GM23338 (cell line): ENCODE data around the gene TMEM53. TPM values are rescaled to one million over a fixed set of nuclear protein-coding genes. Genes with fewer than 3 reads are reported as not detected.
A peak's percentile ranks its signal among the peaks of the same experiment; 100 is the strongest.

Experiments used
- ATAC-seq: fragments of 200-7000 bp; cut with Tn5 transposase; 3 replicates; pipeline ENCODE4 v1.9.1; 2020
- DNase-seq: peaks from one replicate; pipeline ENCODE4 v3.0.0-alpha.2; 2015; ENCODE audit warnings: low spot score
- H2AFZ ChIP-seq: fragments of 200-600 bp; sonication (generic); 2 replicates; pipeline ENCODE4 v1.8.0; 2016; ENCODE audit warnings: antibody characterized with exemption, mild to moderate bottlenecking, moderate library complexity
- H3F3A ChIP-seq: fragments of 200-600 bp; sonication (generic); replicated peaks from 2 replicates; pipeline ENCODE4 v1.8.0; 2017; ENCODE audit warnings: antibody characterized with exemption, mixed run types, low read depth
- H3K27ac ChIP-seq: fragments of 200-600 bp; sonication (generic); 2 replicates; pipeline ENCODE4 v1.6.1; 2016; ENCODE audit warnings: low read depth
- H3K27me3 ChIP-seq: fragments of 200-600 bp; sonication (generic); 2 replicates; pipeline ENCODE4 v1.8.0; 2016; ENCODE audit warnings: mild to moderate bottlenecking, mixed run types, moderate library complexity; ENCODE audit not compliant: insufficient read depth
- H3K36me3 ChIP-seq: fragments of 200-600 bp; sonication (generic); 2 replicates; pipeline ENCODE4 v1.8.0; 2016; ENCODE audit warnings: mild to moderate bottlenecking; ENCODE audit not compliant: insufficient read depth
- H3K4me1 ChIP-seq: fragments of 200-600 bp; sonication (generic); 2 replicates; pipeline ENCODE4 v1.8.0; 2016; ENCODE audit warnings: mild to moderate bottlenecking, moderate library complexity; ENCODE audit not compliant: insufficient read depth
- H3K4me2 ChIP-seq: fragments of 200-600 bp; sonication (generic); 2 replicates; pipeline ENCODE4 v1.7.1; 2017; ENCODE audit warnings: mixed run types
- H3K4me3 ChIP-seq: fragments of 200-600 bp; sonication (generic); 2 replicates; pipeline ENCODE4 v1.6.1; 2016; ENCODE audit warnings: mixed run types
- H3K79me2 ChIP-seq: fragments of 200-600 bp; sonication (generic); replicated peaks from 2 replicates; pipeline ENCODE4 v1.8.0; 2017; ENCODE audit warnings: mild to moderate bottlenecking; ENCODE audit not compliant: insufficient read depth
- H3K9me2 ChIP-seq: fragments of 200-600 bp; sonication (generic); 2 replicates; pipeline ENCODE4 v1.8.0; 2017; ENCODE audit not compliant: insufficient read depth
- H4K20me1 ChIP-seq: fragments of 200-600 bp; sonication (generic); replicated peaks from 2 replicates; pipeline ENCODE4 v1.8.0; 2017; ENCODE audit warnings: mild to moderate bottlenecking; ENCODE audit not compliant: insufficient read depth
- H3K27ac Mint-ChIP-seq: 2 replicates; pipeline ENCODE4 v1.8.0; 2020; ENCODE audit warnings: inconsistent platforms, mild to moderate bottlenecking, moderate library complexity, mixed read lengths
- H3K27me3 Mint-ChIP-seq: 3 replicates; pipeline ENCODE4 v1.8.0; 2022; ENCODE audit warnings: low read depth, mild to moderate bottlenecking, moderate library complexity, mixed read lengths, inconsistent platforms; ENCODE audit not compliant: insufficient read depth, poor library complexity
- H3K36me3 Mint-ChIP-seq: 3 replicates; pipeline ENCODE4 v1.8.0; 2021; ENCODE audit warnings: low read depth, mild to moderate bottlenecking, inconsistent platforms, moderate library complexity, mixed read lengths
- H3K4me1 Mint-ChIP-seq: 3 replicates; pipeline ENCODE4 v1.8.0; 2020; ENCODE audit warnings: mild to moderate bottlenecking, inconsistent platforms, mixed read lengths
- H3K4me3 Mint-ChIP-seq: 3 replicates; pipeline ENCODE4 v1.8.0; 2021; ENCODE audit warnings: moderate library complexity, mild to moderate bottlenecking, inconsistent platforms, mixed read lengths
- H3K9me3 Mint-ChIP-seq: 3 replicates; pipeline ENCODE4 v1.8.0; 2020; ENCODE audit warnings: moderate library complexity, mild to moderate bottlenecking, inconsistent platforms, mixed read lengths
- CTCF ChIP-seq, 2 experiments: fragments of 200-600 bp in 1 of 2; sonication (generic) in 1 of 2; conservative IDR thresholded peaks; 2 replicates each; pipeline versions ENCODE4 v1.5.1 to v1.6.1; 2016 to 2017; ENCODE audit warnings: antibody characterized with exemption in 2 of 2, low read depth in 2 of 2, mild to moderate bottlenecking in 2 of 2, moderate library complexity in 1 of 2
- EZH2 ChIP-seq: fragments of 200-600 bp; sonication (generic); IDR thresholded peaks from one replicate; pipeline ENCODE4 v1.8.0; 2017; ENCODE audit warnings: antibody characterized with exemption, mild to moderate bottlenecking, low read depth; ENCODE audit not compliant: unreplicated experiment
- EZH2phosphoT487 ChIP-seq: fragments of 200-600 bp; sonication (generic); IDR thresholded peaks from one replicate; pipeline ENCODE4 v1.8.1; 2018; ENCODE audit warnings: antibody characterized with exemption; ENCODE audit not compliant: unreplicated experiment
- POLR2AphosphoS5 ChIP-seq: IDR thresholded peaks from 2 replicates; pipeline ENCODE4 v1.6.1; 2016; ENCODE audit warnings: antibody characterized with exemption, low read depth
- STAT1 ChIP-seq: IDR thresholded peaks from one replicate; pipeline ENCODE4 v1.6.1; 2016; ENCODE audit warnings: antibody characterized with exemption; ENCODE audit not compliant: unreplicated experiment
- ZNF114 ChIP-seq: fragments of 250-450 bp; sonication (Bioruptor Pico); IDR thresholded peaks from 2 replicates; pipeline ENCODE4 v1.5.0; 2020; ENCODE audit warnings: mild to moderate bottlenecking, moderate library complexity
- ZNF331 ChIP-seq: fragments of 250-450 bp; sonication (Bioruptor Pico); IDR thresholded peaks from 2 replicates; pipeline ENCODE4 v1.5.0; 2020; ENCODE audit warnings: low read depth, mild to moderate bottlenecking, moderate library complexity
- polyA plus RNA-seq: library from polyadenylated mRNA; unstranded; fragments of >200 nt; fragmentation: Nextera tagmentation; extraction: Ambion mirVana; gene quantifications from 2 replicates; pipeline ENCODE4 v1.2.1, GENCODE V29; 2016
- total RNA-seq: library from RNA; depleted of rRNA; stranded (reverse); fragments of >200 nt; shearing (Covaris generic); gene quantifications from 2 replicates; pipeline ENCODE4 v1.2.3, GENCODE V29; 2014
- TF ChIP-seq, protein P1 (sequence below): IDR thresholded peaks from one replicate; pipeline ENCODE4 v1.6.1; 2018; ENCODE audit warnings: antibody characterized with exemption; ENCODE audit not compliant: unreplicated experiment
- TF ChIP-seq, protein P2 (sequence below): IDR thresholded peaks from 2 replicates; pipeline ENCODE4 v1.6.1; 2016; ENCODE audit warnings: antibody characterized with exemption

Gene TMEM53
- total and polyA plus RNA-seq, 2 experiments from 2014 or later: 15.4 to 20.8 TPM

DNA sequence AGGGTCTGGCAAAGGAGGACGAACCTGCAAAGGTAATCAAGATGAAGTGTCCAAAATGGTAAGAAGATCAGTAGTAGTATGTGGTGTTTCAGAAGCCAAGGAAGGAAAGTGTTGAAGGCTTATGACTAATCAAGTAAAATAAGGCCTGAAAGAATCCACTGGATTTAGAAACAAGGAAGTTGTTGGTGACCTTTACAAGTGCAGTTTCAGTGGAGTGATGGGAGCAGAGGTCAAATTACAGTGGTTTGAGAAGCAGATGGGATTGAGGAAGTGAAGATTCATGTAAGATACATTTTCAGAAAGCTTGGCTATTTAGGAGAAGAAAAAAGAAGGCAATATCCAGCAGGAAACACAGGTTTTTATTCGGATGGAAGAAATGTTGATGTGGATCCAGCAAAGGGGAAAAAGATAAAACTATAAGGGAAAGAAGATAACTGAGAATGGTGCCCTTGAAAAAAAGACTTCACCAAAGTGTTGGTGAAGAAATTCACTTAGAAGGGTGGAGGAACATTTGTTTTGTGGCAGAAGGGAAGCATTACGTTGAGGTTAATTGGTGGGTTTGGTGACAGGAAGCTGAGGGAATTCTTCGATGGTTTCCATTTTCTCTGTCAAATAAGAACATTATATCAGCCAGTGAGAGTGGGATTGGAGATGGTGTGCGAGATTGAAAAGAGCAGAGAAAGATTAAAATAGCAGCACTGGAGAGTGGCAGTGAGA, 2.4 kb upstream of the TMEM53 start (continued):
- TF ChIP-seq, protein P1, sequence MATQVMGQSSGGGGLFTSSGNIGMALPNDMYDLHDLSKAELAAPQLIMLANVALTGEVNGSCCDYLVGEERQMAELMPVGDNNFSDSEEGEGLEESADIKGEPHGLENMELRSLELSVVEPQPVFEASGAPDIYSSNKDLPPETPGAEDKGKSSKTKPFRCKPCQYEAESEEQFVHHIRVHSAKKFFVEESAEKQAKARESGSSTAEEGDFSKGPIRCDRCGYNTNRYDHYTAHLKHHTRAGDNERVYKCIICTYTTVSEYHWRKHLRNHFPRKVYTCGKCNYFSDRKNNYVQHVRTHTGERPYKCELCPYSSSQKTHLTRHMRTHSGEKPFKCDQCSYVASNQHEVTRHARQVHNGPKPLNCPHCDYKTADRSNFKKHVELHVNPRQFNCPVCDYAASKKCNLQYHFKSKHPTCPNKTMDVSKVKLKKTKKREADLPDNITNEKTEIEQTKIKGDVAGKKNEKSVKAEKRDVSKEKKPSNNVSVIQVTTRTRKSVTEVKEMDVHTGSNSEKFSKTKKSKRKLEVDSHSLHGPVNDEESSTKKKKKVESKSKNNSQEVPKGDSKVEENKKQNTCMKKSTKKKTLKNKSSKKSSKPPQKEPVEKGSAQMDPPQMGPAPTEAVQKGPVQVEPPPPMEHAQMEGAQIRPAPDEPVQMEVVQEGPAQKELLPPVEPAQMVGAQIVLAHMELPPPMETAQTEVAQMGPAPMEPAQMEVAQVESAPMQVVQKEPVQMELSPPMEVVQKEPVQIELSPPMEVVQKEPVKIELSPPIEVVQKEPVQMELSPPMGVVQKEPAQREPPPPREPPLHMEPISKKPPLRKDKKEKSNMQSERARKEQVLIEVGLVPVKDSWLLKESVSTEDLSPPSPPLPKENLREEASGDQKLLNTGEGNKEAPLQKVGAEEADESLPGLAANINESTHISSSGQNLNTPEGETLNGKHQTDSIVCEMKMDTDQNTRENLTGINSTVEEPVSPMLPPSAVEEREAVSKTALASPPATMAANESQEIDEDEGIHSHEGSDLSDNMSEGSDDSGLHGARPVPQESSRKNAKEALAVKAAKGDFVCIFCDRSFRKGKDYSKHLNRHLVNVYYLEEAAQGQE: no peak
- TF ChIP-seq, protein P2, sequence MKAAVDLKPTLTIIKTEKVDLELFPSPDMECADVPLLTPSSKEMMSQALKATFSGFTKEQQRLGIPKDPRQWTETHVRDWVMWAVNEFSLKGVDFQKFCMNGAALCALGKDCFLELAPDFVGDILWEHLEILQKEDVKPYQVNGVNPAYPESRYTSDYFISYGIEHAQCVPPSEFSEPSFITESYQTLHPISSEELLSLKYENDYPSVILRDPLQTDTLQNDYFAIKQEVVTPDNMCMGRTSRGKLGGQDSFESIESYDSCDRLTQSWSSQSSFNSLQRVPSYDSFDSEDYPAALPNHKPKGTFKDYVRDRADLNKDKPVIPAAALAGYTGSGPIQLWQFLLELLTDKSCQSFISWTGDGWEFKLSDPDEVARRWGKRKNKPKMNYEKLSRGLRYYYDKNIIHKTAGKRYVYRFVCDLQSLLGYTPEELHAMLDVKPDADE: no peak
- TF ChIP-seq ZNF331 (CRISPR knock-in tag) (no peak), EZH2phosphoT487 (no peak), STAT1 (no peak), POLR2AphosphoS5 (no peak), ZNF114 (CRISPR knock-in tag) (no peak), CTCF (conservative IDR thresholded peaks at IDR 0.05; ENCODE audit: low read depth in 2 of 2) (no peak), EZH2 (no peak)

GRCh38 chr1:44675186-44675585, 905 bp upstream of the TMEM53 start:
- Histone ChIP-seq H3K36me3 (no peaks in the 10 kb centered on the region), H3K9me2 (no peaks in the 10 kb centered on the region), H3K27ac (no peak overlapping the region), H3K4me2 (peak overlapping the region; percentile 72), H2AFZ (peak overlapping the region; percentile 67), H3K4me3 (peak overlapping the region; percentile 96), H3K27me3 (no peaks in the 10 kb centered on the region), H3K4me1 (peaks cover 24% of the 10 kb centered on the region), H3F3A (0 out of 2 replicates have a peak, but pooled peaks cover 6% of the 10 kb centered on the region), H4K20me1 (no peaks in the 10 kb centered on the region; the same call in 1 of the 2 replicates), H3K79me2 (no peaks in the 10 kb centered on the region)
- Mint-ChIP-seq H3K4me1 (peaks cover 17% of the 10 kb centered on the region), H3K27ac (no peak overlapping the region), H3K27me3 (peaks cover 8% of the 10 kb centered on the region), H3K9me3 (no peaks in the 10 kb centered on the region), H3K36me3 (no peaks in the 10 kb centered on the region; the same call in 2 of the 3 replicates), H3K4me3 (peak overlapping the region; percentile 86)
- ATAC-seq: no peak
- no peak for DNase-seq
- TF ChIP-seq, protein P1: no peak
- TF ChIP-seq POLR2AphosphoS5: no peak
